Measurements from ENCODE around the gene NKX2-8.

GRCh38 chr14:36604757-36605505, 22.5 kb upstream of the NKX2-8 start:
- TF ChIP-seq, protein P1, sequence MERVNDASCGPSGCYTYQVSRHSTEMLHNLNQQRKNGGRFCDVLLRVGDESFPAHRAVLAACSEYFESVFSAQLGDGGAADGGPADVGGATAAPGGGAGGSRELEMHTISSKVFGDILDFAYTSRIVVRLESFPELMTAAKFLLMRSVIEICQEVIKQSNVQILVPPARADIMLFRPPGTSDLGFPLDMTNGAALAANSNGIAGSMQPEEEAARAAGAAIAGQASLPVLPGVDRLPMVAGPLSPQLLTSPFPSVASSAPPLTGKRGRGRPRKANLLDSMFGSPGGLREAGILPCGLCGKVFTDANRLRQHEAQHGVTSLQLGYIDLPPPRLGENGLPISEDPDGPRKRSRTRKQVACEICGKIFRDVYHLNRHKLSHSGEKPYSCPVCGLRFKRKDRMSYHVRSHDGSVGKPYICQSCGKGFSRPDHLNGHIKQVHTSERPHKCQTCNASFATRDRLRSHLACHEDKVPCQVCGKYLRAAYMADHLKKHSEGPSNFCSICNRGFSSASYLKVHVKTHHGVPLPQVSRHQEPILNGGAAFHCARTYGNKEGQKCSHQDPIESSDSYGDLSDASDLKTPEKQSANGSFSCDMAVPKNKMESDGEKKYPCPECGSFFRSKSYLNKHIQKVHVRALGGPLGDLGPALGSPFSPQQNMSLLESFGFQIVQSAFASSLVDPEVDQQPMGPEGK (CRISPR knock-in tag; IDR thresholded peaks at IDR 0.05; ENCODE audit: borderline replicate concordance): no peak
- no peak for TF ChIP-seq ZNF565 (CRISPR knock-in tag; conservative IDR thresholded peaks at IDR 0.05; ENCODE audit: low read depth)
- TF ChIP-seq SNAI2 (CRISPR knock-in tag; IDR thresholded peaks at IDR 0.05): no peak
- TF ChIP-seq ARNTL (CRISPR knock-in tag; IDR thresholded peaks at IDR 0.05; ENCODE audit: borderline replicate concordance, low read depth): no peak
- no peak for TF ChIP-seq ZFP3 (CRISPR knock-in tag; IDR thresholded peaks at IDR 0.05)
- no peak for TF ChIP-seq ISL1 (CRISPR knock-in tag; IDR thresholded peaks at IDR 0.05)
- TF ChIP-seq BACH2 (CRISPR knock-in tag; IDR thresholded peaks at IDR 0.05; ENCODE audit: borderline replicate concordance): no peak
- no peak for TF ChIP-seq CSDC2 (CRISPR knock-in tag; IDR thresholded peaks at IDR 0.05)
- no peak for TF ChIP-seq ZC3H10 (CRISPR knock-in tag; IDR thresholded peaks at IDR 0.05)
- no peak for TF ChIP-seq ZNF8 (CRISPR knock-in tag; IDR thresholded peaks at IDR 0.05)
- no peak for TF ChIP-seq RARB (CRISPR knock-in tag; IDR thresholded peaks at IDR 0.05)
- TF ChIP-seq ZFP30 (CRISPR knock-in tag; IDR thresholded peaks at IDR 0.05): no peak
- no peak for TF ChIP-seq TCF4 (CRISPR knock-in tag; IDR thresholded peaks at IDR 0.05; ENCODE audit: borderline replicate concordance)
